Measurements from ENCODE around the gene SLC6A8. TPM values are rescaled to one million over a fixed set of nuclear protein-coding genes. Genes with fewer than 3 reads are reported as not detected.

The SLC6A8 gene
- total RNA-seq, 1 donor from 2014 or later = 56.8 TPM

DNA sequence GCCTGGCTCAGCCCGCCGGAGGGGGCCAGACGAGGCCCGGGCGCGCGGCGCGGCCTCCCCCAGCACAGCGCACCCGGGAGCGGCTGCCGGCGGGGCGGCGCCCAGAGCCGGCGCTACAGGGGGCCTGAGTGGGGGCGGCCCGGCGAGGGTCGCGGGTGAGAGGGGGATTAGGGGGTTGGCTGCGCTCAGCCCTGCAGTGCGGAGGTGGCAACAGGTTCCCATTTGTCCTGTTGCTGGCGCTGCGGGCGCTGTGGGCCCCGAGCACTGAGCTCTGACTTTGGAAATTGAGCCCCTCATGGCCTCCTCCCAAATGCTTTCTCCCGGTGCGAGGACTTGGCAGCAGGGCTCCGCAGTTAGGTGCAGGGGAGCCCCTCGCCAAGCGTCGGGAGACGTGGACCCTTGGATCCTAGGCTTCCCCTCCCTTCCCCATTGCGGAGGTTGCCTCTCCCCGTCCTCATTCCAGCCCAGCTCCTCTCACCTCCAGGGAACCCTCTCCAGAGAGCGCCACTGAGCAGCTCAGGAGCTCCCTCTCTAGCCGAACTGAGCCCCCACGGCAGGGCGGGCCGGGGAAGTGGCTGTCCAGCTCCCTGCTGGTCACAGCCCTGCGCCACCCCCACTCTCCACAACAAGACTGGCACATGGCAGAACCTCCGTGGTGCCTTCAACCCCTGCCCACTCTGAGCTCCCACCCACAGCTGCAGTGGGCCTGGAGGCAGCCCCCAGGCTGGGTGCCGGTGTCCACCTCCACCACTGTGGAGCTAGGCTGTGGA, 43.2 kb upstream of the SLC6A8 start:
- Mint-ChIP-seq H3K36me3 (no peaks in the 10 kb centered on the region), H3K9me3 (no peaks in the 10 kb centered on the region), H3K27me3 (peaks cover 38% of the 10 kb centered on the region), H3K4me3 (peak overlapping the region; percentile 68), H3K4me1 (ENCODE audit: unreplicated experiment) (no peaks in the 10 kb centered on the region), H3K27ac (no peak overlapping the region)
- TF ChIP-seq, protein P1, sequence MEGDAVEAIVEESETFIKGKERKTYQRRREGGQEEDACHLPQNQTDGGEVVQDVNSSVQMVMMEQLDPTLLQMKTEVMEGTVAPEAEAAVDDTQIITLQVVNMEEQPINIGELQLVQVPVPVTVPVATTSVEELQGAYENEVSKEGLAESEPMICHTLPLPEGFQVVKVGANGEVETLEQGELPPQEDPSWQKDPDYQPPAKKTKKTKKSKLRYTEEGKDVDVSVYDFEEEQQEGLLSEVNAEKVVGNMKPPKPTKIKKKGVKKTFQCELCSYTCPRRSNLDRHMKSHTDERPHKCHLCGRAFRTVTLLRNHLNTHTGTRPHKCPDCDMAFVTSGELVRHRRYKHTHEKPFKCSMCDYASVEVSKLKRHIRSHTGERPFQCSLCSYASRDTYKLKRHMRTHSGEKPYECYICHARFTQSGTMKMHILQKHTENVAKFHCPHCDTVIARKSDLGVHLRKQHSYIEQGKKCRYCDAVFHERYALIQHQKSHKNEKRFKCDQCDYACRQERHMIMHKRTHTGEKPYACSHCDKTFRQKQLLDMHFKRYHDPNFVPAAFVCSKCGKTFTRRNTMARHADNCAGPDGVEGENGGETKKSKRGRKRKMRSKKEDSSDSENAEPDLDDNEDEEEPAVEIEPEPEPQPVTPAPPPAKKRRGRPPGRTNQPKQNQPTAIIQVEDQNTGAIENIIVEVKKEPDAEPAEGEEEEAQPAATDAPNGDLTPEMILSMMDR (conservative IDR thresholded peaks at IDR 0.05) = no peak
- DNase-seq (ENCODE audit: extremely low spot score, unreplicated experiment) = peak; percentile 70

DNA sequence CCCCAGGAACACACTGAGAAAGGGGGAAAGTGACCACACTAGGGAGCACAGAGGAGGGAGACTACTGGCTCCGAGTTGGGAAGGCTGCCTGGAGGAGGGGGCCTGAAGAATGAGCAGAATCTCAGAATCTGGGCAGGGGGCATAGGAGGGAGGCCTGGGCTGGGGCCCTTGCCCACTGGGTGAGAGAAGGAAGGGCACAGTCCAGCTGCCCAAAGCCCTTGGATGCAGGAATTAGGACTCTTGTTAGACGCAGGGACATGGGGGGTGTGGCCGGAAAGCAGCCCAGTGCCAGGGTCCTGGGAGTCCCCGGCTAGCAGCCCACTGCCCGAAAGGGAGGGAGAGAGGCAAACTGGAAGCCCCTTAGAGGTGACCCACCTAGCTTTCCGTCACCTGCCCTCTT, 42.6 kb upstream of the SLC6A8 start:
- peaks cover 38% of the 10 kb centered on the region for H3K27me3 Mint-ChIP-seq
- DNase-seq (ENCODE audit: extremely low spot score, unreplicated experiment) = peak; percentile 62
- H3K36me3 Mint-ChIP-seq = no peaks in the 10 kb centered on the region
- no peaks in the 10 kb centered on the region for H3K4me1 Mint-ChIP-seq (ENCODE audit: unreplicated experiment)
- H3K4me3 Mint-ChIP-seq = peak overlapping the region; percentile 68
- TF ChIP-seq, protein P1 (conservative IDR thresholded peaks at IDR 0.05) = no peak
- H3K9me3 Mint-ChIP-seq = no peaks in the 10 kb centered on the region
- H3K27ac Mint-ChIP-seq = no peak overlapping the region

DNA sequence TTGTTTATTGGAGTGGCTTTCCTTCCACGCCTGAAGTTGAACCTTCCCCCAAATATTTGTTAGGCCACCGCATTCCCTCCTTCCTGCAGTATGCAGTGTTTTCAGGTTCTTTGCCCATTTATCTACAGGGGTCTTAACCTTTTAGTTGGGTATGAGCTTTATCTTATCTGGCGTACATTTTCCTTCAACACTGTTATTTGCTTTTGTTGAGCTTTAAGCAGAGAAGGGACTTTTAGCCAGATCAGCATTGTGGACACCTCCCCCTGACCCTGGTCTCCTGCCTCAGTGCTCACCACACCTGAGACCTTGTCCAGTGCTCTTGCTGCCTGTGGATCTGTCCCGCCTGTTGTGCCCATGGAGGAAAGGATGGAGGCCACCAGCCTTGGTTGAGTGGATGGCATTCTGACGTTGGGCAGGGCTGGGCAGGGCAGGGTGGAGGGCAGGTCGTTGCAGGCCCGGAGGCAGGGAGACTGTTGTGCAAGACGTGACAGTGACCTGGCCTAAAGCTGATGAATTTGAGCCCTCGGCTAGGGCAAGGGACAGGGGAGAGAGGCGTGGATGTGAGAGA, 41.7 kb upstream of the SLC6A8 start:
- peak; percentile 45 for DNase-seq (ENCODE audit: extremely low spot score, unreplicated experiment)

DNA sequence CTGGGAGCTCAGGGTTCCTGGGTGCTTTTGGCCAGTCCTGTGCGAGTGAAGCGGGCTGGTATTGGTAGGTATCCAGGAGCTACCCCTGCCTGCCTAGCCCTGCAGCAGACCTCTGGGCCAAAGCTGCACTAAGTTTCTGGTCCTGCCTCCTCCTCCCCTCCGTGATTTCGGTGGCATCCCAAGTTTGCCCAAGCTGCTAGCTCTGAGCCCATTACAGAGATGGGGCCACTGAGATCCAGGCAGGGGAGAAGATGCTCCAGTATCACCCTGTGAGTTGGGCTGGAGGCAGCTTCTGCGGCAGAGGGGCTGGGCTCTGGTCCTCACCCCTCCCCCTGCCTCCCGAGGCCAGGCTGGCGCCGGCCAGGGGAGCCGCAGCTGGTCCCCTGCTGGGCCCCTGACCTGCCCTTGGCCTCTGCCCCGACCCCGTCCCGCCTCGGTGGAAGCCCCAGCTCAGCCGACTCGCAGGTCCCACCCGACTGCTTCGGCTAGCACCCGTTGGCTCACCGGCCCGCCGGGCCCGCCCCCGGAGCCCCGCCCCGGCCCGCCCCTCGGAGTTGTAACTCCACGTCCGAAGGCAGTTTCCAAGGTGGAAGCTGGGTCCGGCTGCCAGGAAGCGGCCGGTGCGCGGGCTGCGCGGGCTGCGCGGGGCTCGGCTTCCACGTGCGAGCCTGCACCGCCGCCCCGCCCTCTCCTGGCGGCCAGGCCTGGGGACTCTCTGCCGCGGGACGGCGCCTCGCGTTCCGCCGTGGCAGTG, 40.9 kb upstream of the SLC6A8 start, which contains the start of gene DUSP9:
DUSP9 (plus strand) TSS at position 584 of the 754 bp plus-strand sequence. CDS start 751 bp downstream, outside the sequence.
- peak within 1 kb of the TSS; percentile 70 for H3K4me3 Mint-ChIP-seq
- no peaks in the 10 kb centered on the region for H3K36me3 Mint-ChIP-seq
- H3K9me3 Mint-ChIP-seq = peaks cover 2% of the 10 kb centered on the region
- TF ChIP-seq, protein P1 (conservative IDR thresholded peaks at IDR 0.05) = no peak
- H3K27me3 Mint-ChIP-seq = peaks cover 31% of the 10 kb centered on the region
- no peaks in the 10 kb centered on the region for H3K4me1 Mint-ChIP-seq (ENCODE audit: unreplicated experiment)
- H3K27ac Mint-ChIP-seq = no peak within 1 kb of the TSS
- no peak for DNase-seq (ENCODE audit: extremely low spot score, unreplicated experiment)

More for the DNA sequence above, 41.7 kb upstream of the SLC6A8 start:
- Mint-ChIP-seq H3K4me3 (peak overlapping the region; percentile 61), H3K4me1 (ENCODE audit: unreplicated experiment) (no peaks in the 10 kb centered on the region), H3K36me3 (no peaks in the 10 kb centered on the region), H3K27ac (no peak overlapping the region), H3K9me3 (no peaks in the 10 kb centered on the region), H3K27me3 (peaks cover 35% of the 10 kb centered on the region)
- TF ChIP-seq, protein P1 (conservative IDR thresholded peaks at IDR 0.05) = no peak

DNA sequence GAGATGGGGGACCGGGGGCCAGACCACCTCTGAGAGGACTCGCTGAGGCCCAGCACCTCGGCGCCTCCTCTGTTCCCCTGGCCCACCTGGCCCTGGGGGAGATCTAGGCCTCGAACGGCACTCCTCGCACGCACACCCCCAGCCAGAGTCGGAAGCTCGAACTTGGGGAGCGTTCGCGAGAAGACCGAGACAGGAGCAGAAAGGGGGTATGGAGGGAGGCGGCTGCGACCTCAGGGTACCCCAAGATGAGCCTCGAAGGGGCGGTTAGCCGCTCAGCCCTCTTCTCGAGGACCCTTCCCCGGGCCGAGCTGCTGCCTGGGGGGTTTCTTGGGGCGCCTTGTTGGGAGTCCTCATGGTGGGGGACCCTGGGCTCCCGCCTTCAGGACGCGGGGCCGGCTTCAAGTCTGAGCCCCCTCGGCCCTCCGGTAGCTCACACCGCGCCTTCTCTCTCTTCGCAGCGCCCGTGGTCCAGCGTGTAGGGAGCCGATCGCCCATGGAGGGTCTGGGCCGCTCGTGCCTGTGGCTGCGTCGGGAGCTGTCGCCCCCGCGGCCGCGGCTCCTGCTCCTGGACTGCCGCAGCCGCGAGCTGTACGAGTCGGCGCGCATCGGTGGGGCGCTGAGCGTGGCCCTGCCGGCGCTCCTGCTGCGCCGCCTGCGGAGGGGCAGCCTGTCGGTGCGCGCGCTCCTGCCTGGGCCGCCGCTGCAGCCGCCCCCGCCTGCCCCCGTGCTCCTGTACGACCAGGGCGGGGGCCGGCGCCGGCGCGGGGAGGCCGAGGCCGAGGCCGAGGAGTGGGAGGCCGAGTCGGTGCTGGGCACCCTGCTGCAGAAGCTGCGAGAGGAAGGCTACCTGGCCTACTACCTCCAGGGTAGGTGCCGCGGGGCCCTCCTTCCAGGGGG, 40.0 kb upstream of the SLC6A8 start:
- no peak for DNase-seq (ENCODE audit: extremely low spot score, unreplicated experiment)
- H3K36me3 Mint-ChIP-seq = no peaks in the 10 kb centered on the region
- H3K27me3 Mint-ChIP-seq = peaks cover 31% of the 10 kb centered on the region
- TF ChIP-seq, protein P1 (conservative IDR thresholded peaks at IDR 0.05) = no peak
- H3K9me3 Mint-ChIP-seq = peaks cover 7% of the 10 kb centered on the region
- peak overlapping the region; percentile 70 for H3K4me3 Mint-ChIP-seq
- H3K27ac Mint-ChIP-seq = no peak overlapping the region
- no peaks in the 10 kb centered on the region for H3K4me1 Mint-ChIP-seq (ENCODE audit: unreplicated experiment)

Measured in type B pancreatic cell (in vitro differentiated cells).